ENCODE results near the gene COTL1.
"Not testable (repeated sequence)": the region's sequence is repeated elsewhere in the genome, so short reads cannot be mapped to it uniquely, and the experiment has no call there.

Gene COTL1

GRCh38 chr16:84570739-84571403 is 47.0 kb downstream of the COTL1 start:
- DNase-seq (ENCODE audit: low read depth, low spot score) = no peak

- no peak for DNase-seq (ENCODE audit: low read depth, low spot score)
Observed at GRCh38 chr16:84569382-84569987, 48.4 kb downstream of the COTL1 start.

- DNase-seq (ENCODE audit: low read depth, low spot score) = no peak
Observed at GRCh38 chr16:84568066-84568465, 49.8 kb downstream of the COTL1 start.

GRCh38 chr16:84567286-84567962 is 50.5 kb downstream of the COTL1 start:
- no peak for DNase-seq (ENCODE audit: low read depth, low spot score)

GRCh38 chr16:84566545-84567257 is 51.2 kb downstream of the COTL1 start:
- no peak for DNase-seq (ENCODE audit: low read depth, low spot score)

GRCh38 chr16:84565669-84566495 is 52.0 kb downstream of the COTL1 start:
- no peak for DNase-seq (ENCODE audit: low read depth, low spot score)

- no peak for DNase-seq (ENCODE audit: low read depth, low spot score)
Observed at GRCh38 chr16:84563786-84564420, 54.0 kb downstream of the COTL1 start.

- DNase-seq (ENCODE audit: low read depth, low spot score) = no peak
Observed at GRCh38 chr16:84563064-84563715, 54.7 kb downstream of the COTL1 start.

- DNase-seq (ENCODE audit: low read depth, low spot score) = no peak
Observed at GRCh38 chr16:84562174-84562815, 55.6 kb downstream of the COTL1 start.

GRCh38 chr16:84561291-84561690 is 56.6 kb downstream of the COTL1 start:
- no peak for DNase-seq (ENCODE audit: low read depth, low spot score)

- DNase-seq (ENCODE audit: low read depth, low spot score) = no peak
Observed at GRCh38 chr16:84560269-84560668, 57.6 kb downstream of the COTL1 start.

GRCh38 chr16:84559311-84559932 is 58.5 kb downstream of the COTL1 start:
- DNase-seq (ENCODE audit: low read depth, low spot score) = no peak

- not testable (repeated sequence) for DNase-seq (ENCODE audit: low read depth, low spot score)
Observed at GRCh38 chr16:84558850-84559249, 59.0 kb downstream of the COTL1 start.

- DNase-seq (ENCODE audit: low read depth, low spot score) = peak; percentile 89
Observed at GRCh38 chr16:84557504-84557903, 60.4 kb downstream of the COTL1 start.

GRCh38 chr16:84557059-84557458 is 60.8 kb downstream of the COTL1 start:
- no peak for DNase-seq (ENCODE audit: low read depth, low spot score)

- DNase-seq (ENCODE audit: low read depth, low spot score) = peak; percentile 23
Observed at GRCh38 chr16:84555418-84556196, 62.3 kb downstream of the COTL1 start.

- no peak for DNase-seq (ENCODE audit: low read depth, low spot score)
Observed at GRCh38 chr16:84554627-84555328, 63.1 kb downstream of the COTL1 start.

- DNase-seq (ENCODE audit: low read depth, low spot score) = no peak
Observed at GRCh38 chr16:84553873-84554399, 63.9 kb downstream of the COTL1 start.

All from astrocyte of the hippocampus (primary cell).